ENCODE data around the gene ADK.

The ADK gene

GRCh38 chr10:74746813-74747212, 595.8 kb downstream of the ADK start:
- no peak for TF ChIP-seq CTCF (IDR thresholded peaks at IDR 0.05)
- DNase-seq (ENCODE audit: low spot score) = no peak
- Histone ChIP-seq H3K27ac (no peak overlapping the region), H3K4me3 (no peak overlapping the region)

DNA sequence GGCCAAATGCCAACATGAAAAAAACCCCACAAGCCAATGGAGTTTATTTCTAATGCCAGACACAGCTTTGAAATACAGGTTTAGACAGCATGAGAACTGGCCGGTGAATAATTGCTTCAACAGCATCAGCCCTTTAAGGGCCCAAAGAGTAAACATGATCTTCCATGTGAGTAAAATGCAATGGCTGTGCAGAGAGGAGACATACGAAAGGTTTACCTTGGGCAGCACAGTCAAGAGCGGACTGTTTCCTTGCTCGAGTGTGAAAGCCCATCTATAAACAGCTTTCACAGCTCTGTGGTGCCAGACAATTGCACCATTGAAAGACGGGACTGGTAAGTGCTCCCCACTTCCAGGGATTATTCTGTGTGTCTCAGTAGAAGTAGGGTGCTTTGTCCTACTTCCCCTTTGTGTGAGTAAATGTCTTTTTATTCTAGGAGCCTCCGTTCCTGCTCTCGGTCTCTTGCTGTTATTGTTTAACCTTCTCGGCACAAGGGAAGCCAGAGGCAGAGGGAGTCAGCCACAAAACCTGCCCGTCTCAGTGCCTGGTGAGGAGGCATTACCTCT, 597.5 kb downstream of the ADK start:
- Histone ChIP-seq H3K4me3 (no peak overlapping the region), H3K27ac (no peak overlapping the region)
- TF ChIP-seq CTCF (IDR thresholded peaks at IDR 0.05) = no peak
- no peak for DNase-seq (ENCODE audit: low spot score)

DNA sequence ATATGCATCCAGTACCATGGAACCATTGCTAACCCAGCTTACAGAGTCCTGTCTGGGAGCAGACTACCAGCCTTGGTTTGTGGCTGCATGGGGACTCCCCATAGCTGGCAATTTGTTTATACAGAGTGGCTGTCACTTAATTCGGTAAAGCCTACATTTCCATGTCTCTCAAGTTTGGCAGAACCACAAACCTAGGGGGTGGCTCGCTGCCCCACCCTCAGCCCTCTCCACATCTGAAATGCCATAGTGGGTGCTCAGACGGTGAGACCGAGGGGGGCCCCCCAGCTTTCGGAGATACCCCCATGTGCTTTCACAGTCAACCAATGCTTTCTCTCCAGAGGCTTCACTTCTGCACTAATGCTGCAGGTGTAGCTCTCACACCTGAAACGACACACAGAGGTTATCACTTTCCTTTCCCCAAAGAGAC, 599.8 kb downstream of the ADK start:
- TF ChIP-seq CTCF (IDR thresholded peaks at IDR 0.05) = no peak
- no peak for DNase-seq (ENCODE audit: low spot score)

GRCh38 chr10:74752371-74753040, 601.5 kb downstream of the ADK start:
- H3K4me3 ChIP-seq = no peak overlapping the region
- no peak for DNase-seq (ENCODE audit: low spot score)
- H3K27ac ChIP-seq = no peak overlapping the region
- TF ChIP-seq CTCF (IDR thresholded peaks at IDR 0.05) = no peak

More for the DNA sequence above, 599.8 kb downstream of the ADK start:
- H3K27ac ChIP-seq = no peak overlapping the region
- H3K4me3 ChIP-seq = no peak overlapping the region

DNA sequence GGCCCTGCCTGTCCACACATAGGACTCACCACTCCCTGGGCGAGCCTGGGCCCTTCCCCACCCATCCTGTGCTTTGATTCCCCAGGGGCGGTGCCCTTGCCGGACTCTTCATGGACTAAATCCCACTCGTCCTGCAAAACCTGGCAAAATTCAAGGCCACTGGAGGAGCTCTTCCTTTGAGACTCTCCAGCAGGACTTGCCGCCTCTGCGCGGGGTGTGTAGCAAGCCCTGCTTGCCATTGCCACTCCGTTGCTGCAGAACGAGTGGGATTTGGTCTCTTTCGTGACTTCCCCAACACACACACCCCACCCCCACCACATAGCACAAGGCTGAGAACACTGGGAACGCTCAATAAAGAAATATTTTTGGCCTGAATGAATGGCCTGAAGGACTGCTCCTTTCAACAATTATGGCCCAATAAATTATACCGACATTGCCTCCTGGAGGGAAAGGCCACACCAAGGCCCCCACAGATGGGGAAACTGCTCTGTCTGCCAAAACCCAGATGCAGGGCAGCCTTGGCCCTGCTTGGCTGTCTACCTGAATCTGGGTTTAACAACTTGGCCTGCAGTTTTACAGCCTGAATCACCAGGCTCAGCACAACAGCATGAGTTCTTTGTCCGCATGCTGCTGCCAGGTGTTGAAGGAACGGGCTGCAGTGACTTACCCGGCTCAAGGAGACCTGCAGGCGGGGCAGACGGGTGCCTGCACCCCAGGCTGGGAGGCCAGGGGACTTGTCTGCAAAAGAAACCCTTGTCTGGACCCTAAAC, 602.6 kb downstream of the ADK start:
- DNase-seq (ENCODE audit: low spot score) = no peak
- no peak overlapping the region for H3K4me3 ChIP-seq
- no peak overlapping the region for H3K27ac ChIP-seq

GRCh38 chr10:74754381-74754821, 603.4 kb downstream of the ADK start:
- no peak for TF ChIP-seq CTCF (IDR thresholded peaks at IDR 0.05)
- no peak overlapping the region for H3K27ac ChIP-seq

More for the DNA sequence above, 602.6 kb downstream of the ADK start:
- no peak for TF ChIP-seq CTCF (IDR thresholded peaks at IDR 0.05)

More at GRCh38 chr10:74754381-74754821, 603.4 kb downstream of the ADK start:
- no peak overlapping the region for H3K4me3 ChIP-seq
- DNase-seq (ENCODE audit: low spot score) = no peak

All from coronary artery (tissue), 2 donors.